Measurements from ENCODE around the gene CGGBP1.
"Not testable (repeated sequence)": the region's sequence is repeated elsewhere in the genome, so short reads cannot be mapped to it uniquely, and the experiment has no call there.

The CGGBP1 gene

GRCh38 chr3:88025001-88025552, 33.7 kb downstream of the CGGBP1 start:
- H3K27ac ChIP-seq = no peak overlapping the region
- TF ChIP-seq CTCF (conservative IDR thresholded peaks at IDR 0.05) (no peak), ZFX (IDR thresholded peaks at IDR 0.05) (no peak)

- TF ChIP-seq CTCF (conservative IDR thresholded peaks at IDR 0.05) = no peak
- no peak overlapping the region for H3K27ac ChIP-seq
Measured at GRCh38 chr3:88019024-88019423, 39.8 kb downstream of the CGGBP1 start.

GRCh38 chr3:88015656-88016055, 43.1 kb downstream of the CGGBP1 start:
- not testable (repeated sequence) for H3K27ac ChIP-seq

GRCh38 chr3:88013592-88013991, 45.2 kb downstream of the CGGBP1 start:
- no peak overlapping the region for H3K27ac ChIP-seq
- no peak for TF ChIP-seq ZFX (IDR thresholded peaks at IDR 0.05)
- TF ChIP-seq CTCF (conservative IDR thresholded peaks at IDR 0.05) = no peak

GRCh38 chr3:88010810-88011209, 48.0 kb downstream of the CGGBP1 start:
- TF ChIP-seq CTCF (conservative IDR thresholded peaks at IDR 0.05) (no peak), ZFX (IDR thresholded peaks at IDR 0.05) (no peak)

GRCh38 chr3:88009066-88009465, 49.7 kb downstream of the CGGBP1 start:
- H3K27ac ChIP-seq = no peak overlapping the region
- TF ChIP-seq CTCF (conservative IDR thresholded peaks at IDR 0.05) (no peak), ZFX (IDR thresholded peaks at IDR 0.05) (no peak)

More at GRCh38 chr3:88010810-88011209, 48.0 kb downstream of the CGGBP1 start:
- no peak overlapping the region for H3K27ac ChIP-seq

GRCh38 chr3:88005066-88005465, 53.7 kb downstream of the CGGBP1 start:
- no peak overlapping the region for H3K27ac ChIP-seq
- peak; percentile 50 for TF ChIP-seq CTCF (conservative IDR thresholded peaks at IDR 0.05)
- TF ChIP-seq ZFX (IDR thresholded peaks at IDR 0.05) = no peak

- peak; percentile 82 for TF ChIP-seq CTCF (conservative IDR thresholded peaks at IDR 0.05)
- TF ChIP-seq ZFX (IDR thresholded peaks at IDR 0.05) = no peak
- H3K27ac ChIP-seq = no peak overlapping the region
Measured at GRCh38 chr3:88003115-88003755, 55.6 kb downstream of the CGGBP1 start.

All from C4-2B (cell line).